A549 (cell line): ENCODE data around the gene TRPM5. TPM values are rescaled to one million over a fixed set of nuclear protein-coding genes. Genes with fewer than 3 reads are reported as not detected.

Experiments used
- ATAC-seq, 2 experiments: fragments of 200-7000 bp in 1 of 2; fragments of >200 bp in 1 of 2; cut with Nextera tagmentation in 1 of 2; cut with Tn5 transposase in 1 of 2; 3 replicates each; pipeline versions ENCODE4 v1.8.0 to v1.9.1; 2018 to 2020; ENCODE audit warnings: mild to moderate bottlenecking in 1 of 2, moderate library complexity in 1 of 2
- CTCF ChIA-PET: fragments of 300-600 bp; sonication (Branson Sonifier 250); formaldehyde crosslinking; extraction: SDS; loops from one replicate; lab custom pipeline; 2021; ENCODE audit warnings: antibody characterized with exemption, inconsistent platforms; lab: Yijun Ruan, JAX
- POLR2A ChIA-PET: fragments of 350-600 bp; formaldehyde crosslinking; extraction: SDS; loops from one replicate; lab custom pipeline; 2021; ENCODE audit warnings: antibody characterized with exemption, inconsistent platforms; lab: Yijun Ruan, JAX
- DNase-seq, 2 experiments: peaks; one replicate each; pipeline versions ENCODE4 v3.0.0 to v3.0.0-alpha.2; 2011 to 2016; ENCODE audit warnings: low read depth in 1 of 2, low spot score in 1 of 2
- FAIRE-seq: peaks from 2 replicates; lab custom pipeline; 2011; peaks lifted over from hg19 to GRCh38; lab: Jason Lieb, UNC
- H3K27ac ChIP-seq, 2 experiments: fragments of >200 bp; sonication (Bioruptor Twin); formaldehyde crosslinking; 3 replicates each; pipeline ENCODE4 v1.5.1; 2016 to 2017
- H3K4me1 ChIP-seq: fragments of >200 bp; sonication (Bioruptor Twin); formaldehyde crosslinking; 3 replicates; pipeline ENCODE4 v1.6.1; 2016
- H3K4me2 ChIP-seq: fragments of >200 bp; sonication (Bioruptor Twin); formaldehyde crosslinking; 3 replicates; pipeline ENCODE4 v1.6.1; 2016
- H3K4me3 ChIP-seq: fragments of >200 bp; sonication (Bioruptor Twin); formaldehyde crosslinking; 3 replicates; pipeline ENCODE4 v1.5.1; 2016
- H3K9me3 ChIP-seq: fragments of >200 bp; sonication (Bioruptor Twin); formaldehyde crosslinking; 3 replicates; pipeline ENCODE4 v1.6.1; 2016
- BHLHE40 ChIP-seq: IDR thresholded peaks from 2 replicates; pipeline ENCODE4 v1.6.1; 2012; ENCODE audit warnings: low read depth, low read length, inconsistent platforms
- CBX2 ChIP-seq: fragments of 200-600 bp; sonication (generic); IDR thresholded peaks from 2 replicates; pipeline ENCODE4 v1.6.1; 2016; ENCODE audit warnings: low read depth, mild to moderate bottlenecking, borderline replicate concordance
- CEBPB ChIP-seq, 2 experiments: fragments of >200 bp in 1 of 2; sonication (Bioruptor Twin) in 1 of 2; formaldehyde crosslinking in 1 of 2; IDR thresholded peaks; 2 replicates each; pipeline ENCODE4 v1.6.1; 2012 to 2016
- CHD2 ChIP-seq: fragments of 150-350 bp; IDR thresholded peaks from 2 replicates; pipeline ENCODE4 v1.6.1; 2014; ENCODE audit warnings: low read length; ENCODE audit not compliant: partially characterized antibody
- CHD4 ChIP-seq: fragments of 200-600 bp; sonication (generic); IDR thresholded peaks from 2 replicates; pipeline ENCODE4 v1.6.1; 2016; ENCODE audit warnings: antibody characterized with exemption, mild to moderate bottlenecking, borderline replicate concordance
- EHMT2 ChIP-seq: fragments of 200-600 bp; sonication (generic); IDR thresholded peaks from 2 replicates; pipeline ENCODE4 v1.6.1; 2016; ENCODE audit warnings: antibody characterized with exemption, low read depth, mild to moderate bottlenecking, moderate library complexity
- ESRRA ChIP-seq: fragments of 150-350 bp; IDR thresholded peaks from 2 replicates; pipeline ENCODE4 v1.6.1; 2014; ENCODE audit warnings: mild to moderate bottlenecking, low read length, borderline replicate concordance
- FOXS1 ChIP-seq: fragments of 250-450 bp; sonication (Bioruptor Pico); IDR thresholded peaks from 2 replicates; pipeline ENCODE4 v1.5.0; 2020; ENCODE audit warnings: mild to moderate bottlenecking, moderate library complexity
- GATA3 ChIP-seq: IDR thresholded peaks from 2 replicates; pipeline ENCODE4 v1.6.1; 2012; ENCODE audit warnings: borderline replicate concordance
- HMGXB4 ChIP-seq: fragments of 250-450 bp; sonication (Bioruptor Pico); IDR thresholded peaks from 2 replicates; pipeline ENCODE4 v1.5.0; 2021; ENCODE audit warnings: mild to moderate bottlenecking, moderate library complexity, borderline replicate concordance
- MAFK ChIP-seq: fragments of 450-650 bp; IDR thresholded peaks from 2 replicates; pipeline ENCODE4 v1.6.1; 2014; ENCODE audit not compliant: partially characterized antibody
- MYC ChIP-seq: IDR thresholded peaks from 2 replicates; pipeline ENCODE4 v1.6.1; 2012; ENCODE audit warnings: mild to moderate bottlenecking, inconsistent platforms, low read length, improper control_type of control experiment, borderline replicate concordance
- NFE2L2 ChIP-seq: fragments of 150-350 bp; conservative IDR thresholded peaks from 2 replicates; pipeline ENCODE4 v1.6.1; 2014; ENCODE audit warnings: low read length
- NPAS2 ChIP-seq: fragments of 250-450 bp; sonication (Bioruptor Pico); IDR thresholded peaks from 2 replicates; pipeline ENCODE4 v1.8.0; 2022; ENCODE audit warnings: mild to moderate bottlenecking, moderate library complexity, borderline replicate concordance
- PBX3 ChIP-seq: IDR thresholded peaks from 2 replicates; pipeline ENCODE4 v1.6.1; 2012
- POLR2A ChIP-seq: IDR thresholded peaks from 2 replicates; pipeline ENCODE4 v1.6.1; 2012; ENCODE audit warnings: mild to moderate bottlenecking, low read length
- RAD21 ChIP-seq, 2 experiments: fragments of >200 bp in 1 of 2; sonication (Bioruptor Twin) in 1 of 2; formaldehyde crosslinking in 1 of 2; IDR thresholded peaks in 1 of 2; conservative IDR thresholded peaks in 1 of 2; 2 replicates in 1 of 2; 3 replicates in 1 of 2; pipeline ENCODE4 v1.6.1; 2012 to 2018; ENCODE audit warnings: inconsistent platforms in 1 of 2
- RARB ChIP-seq: fragments of 250-450 bp; sonication (Bioruptor Pico); IDR thresholded peaks from 2 replicates; pipeline ENCODE4 v1.8.0; 2021; ENCODE audit warnings: mild to moderate bottlenecking, moderate library complexity
- RFX5 ChIP-seq: fragments of 450-650 bp; IDR thresholded peaks from 2 replicates; pipeline ENCODE4 v1.7.1; 2014; ENCODE audit warnings: antibody characterized with exemption, mild to moderate bottlenecking, moderate library complexity
- RNF2 ChIP-seq: fragments of 200-600 bp; sonication (generic); IDR thresholded peaks from 2 replicates; pipeline ENCODE4 v1.6.1; 2016; ENCODE audit warnings: low read depth, mild to moderate bottlenecking, antibody characterized with exemption, moderate library complexity, borderline replicate concordance
- SMC3 ChIP-seq: fragments of >200 bp; sonication (Bioruptor Twin); formaldehyde crosslinking; IDR thresholded peaks from 3 replicates; pipeline ENCODE4 v1.6.1; 2018; ENCODE audit warnings: inconsistent platforms
- USF2 ChIP-seq: fragments of 450-650 bp; IDR thresholded peaks from 2 replicates; pipeline ENCODE4 v1.6.1; 2014; ENCODE audit warnings: antibody characterized with exemption
- ZC3H11A ChIP-seq: fragments of 450-650 bp; IDR thresholded peaks from 2 replicates; pipeline ENCODE4 v1.6.1; 2014; ENCODE audit warnings: antibody characterized with exemption, mild to moderate bottlenecking
- ZNF302 ChIP-seq: fragments of 250-450 bp; sonication (Bioruptor Pico); IDR thresholded peaks from 2 replicates; pipeline ENCODE4 v1.9.0; 2021; ENCODE audit warnings: inconsistent platforms, mild to moderate bottlenecking, moderate library complexity
- WGBS: methylation state at CpG from one replicate; pipeline ENCODE4 v1.1.6; 2017; ENCODE audit errors: missing lambda C conversion rate; 5-methylcytosine and 5-hydroxymethylcytosine counted together
- polyA plus RNA-seq, 4 experiments: library from polyadenylated mRNA; depleted of rRNA in 3 of 4; stranded (reverse); fragments of >200 nt; fragmentation: RNase III in 1 of 4; extraction: RNeasy Plus Mini Kit Qiagen cat#74134 plus additional on column Dnase treatment in 1 of 4; gene quantifications; 2 replicates in 3 of 4; 3 replicates in 1 of 4; pipeline ENCODE4 v1.2.3, GENCODE V29; 2011 to 2017
- TF ChIP-seq, protein P1 (sequence below): fragments of >200 bp; sonication (Bioruptor Twin); formaldehyde crosslinking; IDR thresholded peaks from 3 replicates; pipeline ENCODE4 v1.5.1; 2016
- TF ChIP-seq, protein P2 (sequence below): fragments of >200 bp; sonication (Bioruptor Twin); formaldehyde crosslinking; IDR thresholded peaks from 3 replicates; pipeline ENCODE4 v1.6.1; 2016

The TRPM5 gene
- polyA plus RNA-seq, 2 of the 4 experiments (the other 2 are of a cell fraction): not detected

GRCh38 chr11:2409611-2410468, 34.5 kb downstream of the TRPM5 start:
- 65% methylated on average over 30 of the region's 42 CpGs for WGBS
- ATAC-seq: no peak
- ChIA-PET POLR2A (no interaction called here), CTCF (interaction anchor here (1.2 to 31.0 kb wide), 8 partner anchors 10 to 224 kb away, joined by 3 to 903 read pairs (median 8); partner anchors contain the start of genes C11orf21, TSPAN32 and TSSC4)
- Histone ChIP-seq H3K4me3 (no peak overlapping the region), H3K4me2 (no peak overlapping the region), H3K4me1 (no peaks in the 10 kb centered on the region), H3K27ac (no peak overlapping the region), H3K9me3 (no peaks in the 10 kb centered on the region)
- FAIRE-seq: no peak
- DNase-seq: no peak
- TF ChIP-seq, protein P1, sequence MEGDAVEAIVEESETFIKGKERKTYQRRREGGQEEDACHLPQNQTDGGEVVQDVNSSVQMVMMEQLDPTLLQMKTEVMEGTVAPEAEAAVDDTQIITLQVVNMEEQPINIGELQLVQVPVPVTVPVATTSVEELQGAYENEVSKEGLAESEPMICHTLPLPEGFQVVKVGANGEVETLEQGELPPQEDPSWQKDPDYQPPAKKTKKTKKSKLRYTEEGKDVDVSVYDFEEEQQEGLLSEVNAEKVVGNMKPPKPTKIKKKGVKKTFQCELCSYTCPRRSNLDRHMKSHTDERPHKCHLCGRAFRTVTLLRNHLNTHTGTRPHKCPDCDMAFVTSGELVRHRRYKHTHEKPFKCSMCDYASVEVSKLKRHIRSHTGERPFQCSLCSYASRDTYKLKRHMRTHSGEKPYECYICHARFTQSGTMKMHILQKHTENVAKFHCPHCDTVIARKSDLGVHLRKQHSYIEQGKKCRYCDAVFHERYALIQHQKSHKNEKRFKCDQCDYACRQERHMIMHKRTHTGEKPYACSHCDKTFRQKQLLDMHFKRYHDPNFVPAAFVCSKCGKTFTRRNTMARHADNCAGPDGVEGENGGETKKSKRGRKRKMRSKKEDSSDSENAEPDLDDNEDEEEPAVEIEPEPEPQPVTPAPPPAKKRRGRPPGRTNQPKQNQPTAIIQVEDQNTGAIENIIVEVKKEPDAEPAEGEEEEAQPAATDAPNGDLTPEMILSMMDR: no peak
- no peak for TF ChIP-seq FOXS1
- no peak for TF ChIP-seq ZC3H11A
- no peak for TF ChIP-seq BHLHE40
- no peak for TF ChIP-seq RARB
- TF ChIP-seq GATA3: no peak
- TF ChIP-seq, protein P2, sequence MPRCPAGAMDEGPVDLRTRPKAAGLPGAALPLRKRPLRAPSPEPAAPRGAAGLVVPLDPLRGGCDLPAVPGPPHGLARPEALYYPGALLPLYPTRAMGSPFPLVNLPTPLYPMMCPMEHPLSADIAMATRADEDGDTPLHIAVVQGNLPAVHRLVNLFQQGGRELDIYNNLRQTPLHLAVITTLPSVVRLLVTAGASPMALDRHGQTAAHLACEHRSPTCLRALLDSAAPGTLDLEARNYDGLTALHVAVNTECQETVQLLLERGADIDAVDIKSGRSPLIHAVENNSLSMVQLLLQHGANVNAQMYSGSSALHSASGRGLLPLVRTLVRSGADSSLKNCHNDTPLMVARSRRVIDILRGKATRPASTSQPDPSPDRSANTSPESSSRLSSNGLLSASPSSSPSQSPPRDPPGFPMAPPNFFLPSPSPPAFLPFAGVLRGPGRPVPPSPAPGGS: no peak
- no peak for TF ChIP-seq MYC
- no peak for TF ChIP-seq CEBPB (IDR thresholded peaks at IDR 0.05)
- TF ChIP-seq CHD2: no peak
- TF ChIP-seq PBX3: no peak
- no peak for TF ChIP-seq CBX2
- TF ChIP-seq RFX5: no peak
- TF ChIP-seq EHMT2: no peak
- no peak for TF ChIP-seq ZNF302 (CRISPR knock-in tag)

GRCh38 chr11:2409126-2409525, 35.2 kb downstream of the TRPM5 start:
- WGBS: 55% methylated on average over 10 of the region's 16 CpGs
- Histone ChIP-seq H3K9me3 (no peaks in the 10 kb centered on the region), H3K4me1 (no peaks in the 10 kb centered on the region), H3K4me2 (no peak overlapping the region), H3K4me3 (no peak overlapping the region), H3K27ac (no peak overlapping the region)
- DNase-seq: no peak
- POLR2A ChIA-PET: no interaction called here
- no peak for FAIRE-seq
- no peak for ATAC-seq
- TF ChIP-seq CHD2 (no peak), CHD4 (no peak), NPAS2 (no peak), SMC3 (no peak), NFE2L2 (no peak), USF2 (no peak), ZNF302 (CRISPR knock-in tag) (no peak), HMGXB4 (CRISPR knock-in tag) (no peak), CEBPB (IDR thresholded peaks at IDR 0.05) (no peak), RAD21 (conservative IDR thresholded peaks at IDR 0.05 in 1 of 2, IDR thresholded peaks at IDR 0.05 in 1 of 2) (no peak), MAFK (no peak), POLR2A (no peak), RNF2 (no peak), GATA3 (no peak), ESRRA (no peak), ZC3H11A (no peak)
- CTCF ChIA-PET: interaction anchor here (0.8 to 31.0 kb wide), 10 partner anchors 9 to 223 kb away, joined by 3 to 903 read pairs (median 6); partner anchors contain the start of genes C11orf21, TSPAN32 and TSSC4
